Epidermal melanocyte (primary cell): ENCODE data around the gene NHLH1.
"Not testable (repeated sequence)": the region's sequence is repeated elsewhere in the genome, so short reads cannot be mapped to it uniquely, and the experiment has no call there.

Experiments
- DNase-seq: peaks from one replicate; pipeline ENCODE4 v3.0.0; 2011; ENCODE audit warnings: low spot score; ENCODE audit not compliant: insufficient read length

NHLH1 gene

GRCh38 chr1:160377585-160378206 is 10.8 kb downstream of the NHLH1 start:
- DNase-seq: no peak

DNA sequence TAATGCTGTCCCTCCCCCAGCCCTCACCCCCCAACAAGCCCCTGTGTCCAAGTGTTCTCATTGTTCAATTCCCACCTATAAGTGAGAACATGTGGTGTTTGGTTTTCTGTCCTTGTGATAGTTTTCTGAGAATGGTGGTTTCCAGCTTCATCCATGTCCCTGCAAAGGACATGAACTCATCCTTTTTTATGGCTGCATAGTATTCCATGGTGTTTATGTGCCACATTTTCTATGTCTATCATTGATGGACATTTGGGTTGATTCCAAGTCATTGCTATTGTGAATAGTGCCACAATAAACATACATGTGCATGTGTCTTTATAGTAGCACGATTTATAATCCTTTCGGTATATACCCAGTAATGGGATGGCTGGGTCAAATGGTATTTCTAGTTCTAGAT is 17.9 kb downstream of the NHLH1 start:
- not testable (repeated sequence) for DNase-seq

- DNase-seq: not testable (repeated sequence)
These were observed 21.5 kb downstream of the NHLH1 start for GRCh38 chr1:160388406-160388805.

GRCh38 chr1:160394673-160395072 is 27.8 kb downstream of the NHLH1 start:
- no peak for DNase-seq

- DNase-seq: no peak
These were observed 30.8 kb downstream of the NHLH1 start for GRCh38 chr1:160397651-160398050.

- DNase-seq: no peak
These were observed 32.0 kb downstream of the NHLH1 start for GRCh38 chr1:160398823-160399222.

DNA sequence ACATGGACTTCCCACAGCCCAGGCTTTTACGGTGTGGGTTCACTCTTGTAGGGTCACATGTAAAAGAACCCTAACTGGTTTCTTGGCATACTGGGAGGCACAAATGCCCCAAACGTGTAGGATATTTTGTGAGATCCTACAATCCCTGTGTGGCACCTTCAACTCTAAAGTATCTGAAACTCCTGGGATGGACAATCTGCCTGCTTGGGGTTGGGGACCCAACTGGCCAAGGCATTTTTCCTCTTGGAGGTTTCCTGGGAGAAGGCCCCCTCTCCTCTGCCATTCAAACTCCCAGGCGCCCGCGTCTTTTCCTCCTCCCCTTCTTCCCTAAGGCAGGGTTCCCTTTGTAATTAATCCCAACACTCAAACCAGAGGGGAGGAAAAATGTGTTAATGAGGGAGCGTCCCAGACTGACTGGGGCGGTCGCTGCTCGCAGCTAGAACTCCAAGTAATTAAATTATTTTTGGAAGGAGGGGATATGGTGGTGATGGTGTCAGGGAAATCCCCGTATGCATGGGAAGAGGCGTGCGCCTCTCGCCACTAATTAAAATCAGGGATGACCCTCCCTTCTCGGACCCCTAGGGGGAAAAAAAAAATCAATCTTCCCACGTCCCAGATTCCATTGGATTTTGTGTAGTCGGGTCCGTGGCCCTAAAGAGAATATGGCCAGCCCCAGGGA is 32.8 kb downstream of the NHLH1 start:
- no peak for DNase-seq

DNA sequence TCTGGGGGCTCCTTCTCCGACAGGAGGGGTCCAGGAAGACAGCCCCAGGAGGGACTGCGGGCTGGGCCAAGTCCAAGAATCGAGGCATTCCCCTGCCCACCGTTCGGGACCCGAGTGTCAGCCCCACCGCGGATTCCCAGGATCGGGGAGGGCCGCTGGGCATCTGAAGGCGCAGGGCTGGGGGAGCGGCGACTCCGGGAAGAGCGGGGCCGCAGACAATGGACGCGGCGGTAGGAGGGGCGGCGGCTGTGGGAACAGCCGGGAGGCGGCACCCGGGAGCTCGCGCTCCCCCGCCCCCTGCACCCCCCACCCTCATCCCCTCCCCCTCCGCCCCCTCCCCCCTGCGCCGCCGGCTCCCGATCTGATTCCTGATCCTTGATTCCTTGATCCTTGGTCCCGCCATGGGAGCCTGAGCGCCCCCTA is 33.4 kb downstream of the NHLH1 start, which contains the start of gene VANGL2:
Gene VANGL2, plus strand, starts transcription at position 342 of the 423 bp plus-strand sequence. CDS start 15,274 bp downstream, outside the sequence.
- peak; percentile 61 for DNase-seq

GRCh38 chr1:160400646-160401486 is 34.0 kb downstream of the NHLH1 start:
- DNase-seq: no peak

GRCh38 chr1:160401487-160401805 is 34.6 kb downstream of the NHLH1 start:
- DNase-seq: no peak

DNA sequence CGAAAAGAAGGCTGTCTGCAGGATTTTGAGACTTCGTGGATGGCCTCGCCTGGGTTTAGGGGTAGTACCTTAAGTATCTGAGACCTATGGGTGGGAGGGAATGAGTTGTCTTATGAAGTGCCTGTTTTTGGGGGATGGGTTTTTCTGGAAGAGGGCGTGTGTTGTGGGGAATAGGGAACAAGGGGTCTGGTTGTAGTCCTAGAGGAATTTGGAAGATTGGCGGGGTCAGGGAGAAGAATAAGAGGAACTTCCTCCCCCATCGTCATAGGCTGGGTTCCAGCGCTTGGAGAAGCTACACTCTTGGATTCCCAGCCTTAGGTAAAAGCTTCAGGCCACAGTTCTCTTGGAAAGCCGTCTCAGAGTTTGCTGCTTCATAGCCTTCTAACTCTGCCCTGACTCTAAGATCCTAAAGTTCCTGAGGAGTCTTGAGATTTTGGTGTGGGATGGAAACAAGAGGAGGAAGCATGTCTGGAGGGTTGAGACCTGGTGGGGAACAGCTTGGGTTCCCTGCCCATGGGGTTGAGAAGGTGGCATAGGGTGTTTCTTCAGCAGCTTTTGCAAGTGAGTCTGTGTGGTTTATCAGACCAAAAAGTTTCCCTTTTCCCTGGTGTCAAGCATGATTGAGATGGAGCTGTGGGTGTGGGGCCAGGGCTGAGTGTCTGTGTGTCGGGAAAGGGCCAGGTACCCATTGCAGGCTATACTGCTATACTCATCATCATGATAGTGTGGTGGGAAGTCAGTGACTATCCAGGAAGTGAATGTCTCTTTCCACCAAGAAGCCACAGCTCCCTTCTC is 35.3 kb downstream of the NHLH1 start:
- DNase-seq: no peak

- no peak for DNase-seq
These were observed 36.4 kb downstream of the NHLH1 start for GRCh38 chr1:160403244-160403643.

DNA sequence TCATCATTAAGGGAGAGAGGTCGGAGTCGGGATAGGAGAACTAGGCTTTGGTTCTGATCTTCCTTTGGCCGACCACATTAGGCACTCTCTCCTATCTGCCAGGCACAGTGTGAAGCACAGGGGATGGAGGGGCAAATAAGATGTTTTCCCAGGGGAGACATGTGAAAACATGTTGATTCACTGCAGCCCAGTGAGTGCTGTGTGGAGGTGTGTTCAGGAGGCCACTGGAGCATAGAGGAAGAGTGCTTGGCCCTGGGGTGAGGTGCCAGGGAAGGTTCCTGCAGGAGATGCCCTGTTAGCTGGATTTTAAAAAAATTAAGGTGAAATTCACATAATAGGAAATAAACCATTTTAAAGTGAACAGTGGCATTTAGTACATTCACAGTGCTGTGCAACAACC is 37.2 kb downstream of the NHLH1 start:
- no peak for DNase-seq

DNA sequence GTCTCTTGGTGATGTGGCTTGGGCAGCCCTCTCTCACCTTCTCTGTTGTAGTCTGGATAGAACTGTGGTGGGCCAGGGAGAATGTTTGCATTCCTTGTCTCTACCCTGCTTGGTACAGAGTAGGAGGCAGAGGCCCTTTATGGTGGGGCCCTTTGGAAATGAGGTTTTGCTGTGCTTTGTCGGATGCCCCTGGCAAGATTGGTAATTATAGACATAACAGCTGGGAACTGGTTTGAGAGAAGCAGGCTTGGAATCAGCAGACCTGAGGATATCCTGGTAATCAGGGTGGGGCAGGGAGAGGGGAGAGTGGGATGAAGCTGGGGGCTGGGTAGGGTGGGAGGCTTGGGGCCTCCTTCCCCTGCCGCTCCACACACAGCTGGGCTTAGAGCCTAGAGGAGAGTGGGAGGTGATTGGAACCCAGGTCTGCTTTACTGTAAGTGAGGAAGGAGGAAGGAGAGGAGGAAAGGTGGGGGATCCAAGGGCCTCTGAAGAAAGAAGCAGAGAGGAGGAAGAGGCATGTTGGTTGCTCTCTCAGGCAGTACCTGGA is 38.5 kb downstream of the NHLH1 start:
- DNase-seq: no peak

DNA sequence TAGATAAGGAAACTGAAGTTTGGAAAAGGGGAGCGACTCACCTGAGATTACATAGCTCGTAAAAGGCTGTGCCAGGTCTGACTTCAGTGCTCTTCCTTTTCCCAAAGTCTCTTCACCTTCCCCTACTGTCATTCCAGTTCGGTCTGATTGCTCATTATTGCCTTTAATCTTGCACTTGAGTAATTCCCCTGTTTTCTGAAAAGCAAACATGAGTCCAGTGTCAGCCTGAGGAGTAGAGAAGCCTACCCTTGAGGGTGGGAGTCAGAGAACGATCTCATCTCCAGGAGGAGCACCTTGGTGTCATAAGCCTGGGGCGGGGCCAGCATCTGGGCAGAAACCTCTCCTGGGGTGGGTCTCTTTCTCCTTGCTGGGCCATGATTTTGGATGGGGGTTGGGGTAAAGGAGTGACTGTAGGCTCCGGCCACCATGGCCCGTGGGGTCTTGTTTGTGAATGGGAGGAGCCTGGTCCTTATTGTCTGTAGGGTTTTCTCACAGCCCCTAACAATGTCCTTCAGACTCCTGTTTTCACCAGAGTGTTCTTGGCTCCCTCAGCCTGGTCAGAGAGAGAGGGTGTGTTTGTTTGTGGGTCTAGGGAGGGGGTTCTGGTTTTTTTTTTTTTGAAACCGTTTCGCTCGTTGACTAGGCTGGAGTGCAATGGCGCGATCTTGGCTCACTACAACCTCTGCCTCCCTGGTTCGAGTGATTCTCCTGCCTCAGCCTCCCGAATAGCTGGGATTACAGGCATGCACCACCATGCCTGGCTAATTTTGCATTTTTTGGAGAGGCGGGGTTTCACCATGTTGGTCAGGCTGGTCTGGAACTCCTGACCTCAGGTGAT is 39.5 kb downstream of the NHLH1 start:
- no peak for DNase-seq

- no peak for DNase-seq
These were observed 41.2 kb downstream of the NHLH1 start for GRCh38 chr1:160407839-160408801.

GRCh38 chr1:160408864-160409263 is 42.0 kb downstream of the NHLH1 start:
- DNase-seq: no peak

DNA sequence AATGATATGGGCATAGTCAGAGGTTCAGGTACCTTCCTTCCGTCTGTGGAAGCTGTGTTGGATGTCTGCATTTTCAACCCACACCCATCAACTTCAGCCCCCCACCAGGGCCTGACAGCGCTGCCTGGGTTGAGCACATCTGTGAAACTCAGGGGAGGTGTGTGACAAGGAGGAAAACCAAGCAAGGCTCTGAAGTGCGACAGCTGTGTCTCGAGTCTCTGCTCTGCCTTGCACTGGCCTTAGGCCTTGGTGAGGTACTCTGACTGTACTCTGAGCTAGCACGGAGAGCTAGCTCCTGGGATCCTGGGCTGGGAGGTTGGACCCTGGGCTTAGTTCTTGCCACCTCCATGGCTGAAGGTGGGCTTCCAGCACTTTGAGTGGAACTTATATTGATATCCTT is 42.6 kb downstream of the NHLH1 start:
- DNase-seq: no peak

GRCh38 chr1:160410406-160411005 is 43.6 kb downstream of the NHLH1 start:
- no peak for DNase-seq
